ENCODE data around the gene PAQR4.

The PAQR4 gene

GRCh38 chr16:2981177-2981898 lies 12.2 kb downstream of the PAQR4 start:
- no peaks in the 10 kb centered on the region for H3K36me3 ChIP-seq (ENCODE audit: control insufficient read depth, insufficient read depth, low read length)
- no peaks in the 10 kb centered on the region for H3K27me3 ChIP-seq (ENCODE audit: control insufficient read depth, insufficient read depth, low read length)
- no peak overlapping the region for H2AFZ ChIP-seq
- H3K9ac ChIP-seq = no peak overlapping the region
- TF ChIP-seq CTCF (IDR thresholded peaks at IDR 0.05) = no peak
- no peak overlapping the region for H3K4me3 ChIP-seq (ENCODE audit: low read depth, low read length)
- H3K9me3 ChIP-seq (ENCODE audit: control insufficient read depth, low read length) = no peaks in the 10 kb centered on the region
- H3K4me1 ChIP-seq = peaks cover 3% of the 10 kb centered on the region
- H3K79me2 ChIP-seq = no peaks in the 10 kb centered on the region
- no peak overlapping the region for H3K4me2 ChIP-seq (ENCODE audit: low read length)
- H3K27ac ChIP-seq = no peak overlapping the region

- Histone ChIP-seq H2AFZ (no peak overlapping the region), H3K4me2 (ENCODE audit: low read length) (no peak overlapping the region), H3K9me3 (ENCODE audit: control insufficient read depth, low read length) (no peaks in the 10 kb centered on the region), H3K27ac (no peak overlapping the region), H3K36me3 (ENCODE audit: control insufficient read depth, insufficient read depth, low read length) (no peaks in the 10 kb centered on the region), H3K79me2 (no peaks in the 10 kb centered on the region), H3K27me3 (ENCODE audit: control insufficient read depth, insufficient read depth, low read length) (no peaks in the 10 kb centered on the region), H3K4me1 (peaks cover 3% of the 10 kb centered on the region), H3K4me3 (ENCODE audit: low read depth, low read length) (no peak overlapping the region), H3K9ac (no peak overlapping the region)
- TF ChIP-seq CTCF (IDR thresholded peaks at IDR 0.05) = no peak
Observed at GRCh38 chr16:2981899-2982250, 12.7 kb downstream of the PAQR4 start.

GRCh38 chr16:2982402-2982801 lies 13.3 kb downstream of the PAQR4 start:
- Histone ChIP-seq H3K4me1 (peaks cover 3% of the 10 kb centered on the region), H3K79me2 (no peaks in the 10 kb centered on the region), H3K27me3 (ENCODE audit: control insufficient read depth, insufficient read depth, low read length) (no peaks in the 10 kb centered on the region), H2AFZ (no peak overlapping the region), H3K4me2 (ENCODE audit: low read length) (no peak overlapping the region), H3K4me3 (ENCODE audit: low read depth, low read length) (no peak overlapping the region), H3K9ac (no peak overlapping the region), H3K36me3 (ENCODE audit: control insufficient read depth, insufficient read depth, low read length) (no peaks in the 10 kb centered on the region), H3K9me3 (ENCODE audit: control insufficient read depth, low read length) (no peaks in the 10 kb centered on the region), H3K27ac (no peak overlapping the region)
- TF ChIP-seq CTCF (IDR thresholded peaks at IDR 0.05) = no peak

GRCh38 chr16:2983706-2984136 lies 14.6 kb downstream of the PAQR4 start:
- no peak overlapping the region for H3K9ac ChIP-seq
- no peaks in the 10 kb centered on the region for H3K9me3 ChIP-seq (ENCODE audit: control insufficient read depth, low read length)
- H3K36me3 ChIP-seq (ENCODE audit: control insufficient read depth, insufficient read depth, low read length) = no peaks in the 10 kb centered on the region
- H3K27ac ChIP-seq = no peak overlapping the region
- TF ChIP-seq CTCF (IDR thresholded peaks at IDR 0.05) = peak; percentile 99
- H3K79me2 ChIP-seq = no peaks in the 10 kb centered on the region
- peak overlapping the region; percentile 50 for H3K4me2 ChIP-seq (ENCODE audit: low read length)
- H2AFZ ChIP-seq = peak overlapping the region; percentile 85
- H3K4me1 ChIP-seq = peaks cover 3% of the 10 kb centered on the region
- H3K4me3 ChIP-seq (ENCODE audit: low read depth, low read length) = no peak overlapping the region
- no peaks in the 10 kb centered on the region for H3K27me3 ChIP-seq (ENCODE audit: control insufficient read depth, insufficient read depth, low read length)

GRCh38 chr16:2985462-2985861 lies 16.3 kb downstream of the PAQR4 start:
- no peak overlapping the region for H3K27ac ChIP-seq
- H3K9ac ChIP-seq = no peak overlapping the region
- H3K79me2 ChIP-seq = no peaks in the 10 kb centered on the region
- no peak overlapping the region for H3K4me3 ChIP-seq (ENCODE audit: low read depth, low read length)
- H3K4me2 ChIP-seq (ENCODE audit: low read length) = no peak overlapping the region
- peaks cover 3% of the 10 kb centered on the region for H3K4me1 ChIP-seq
- H3K27me3 ChIP-seq (ENCODE audit: control insufficient read depth, insufficient read depth, low read length) = no peaks in the 10 kb centered on the region
- H2AFZ ChIP-seq = no peak overlapping the region
- H3K9me3 ChIP-seq (ENCODE audit: control insufficient read depth, low read length) = no peaks in the 10 kb centered on the region
- TF ChIP-seq CTCF (IDR thresholded peaks at IDR 0.05) = no peak
- no peaks in the 10 kb centered on the region for H3K36me3 ChIP-seq (ENCODE audit: control insufficient read depth, insufficient read depth, low read length)

Measured in parathyroid adenoma (tissue), 2 donors.